GM12891 (cell line): ENCODE measurements around the gene PDGFRA.

Experiments used
- PAX5 ChIP-seq: IDR thresholded peaks from 2 replicates; pipeline ENCODE4 v1.6.1; 2011; ENCODE audit warnings: low read length, moderate library complexity, mild to moderate bottlenecking; ENCODE audit not compliant: insufficient read depth, severe bottlenecking
- POLR2A ChIP-seq: IDR thresholded peaks from 2 replicates; pipeline ENCODE4 v1.6.1; 2011; ENCODE audit warnings: low read depth, low read length, control low read depth
- POLR2AphosphoS5 ChIP-seq: IDR thresholded peaks from 2 replicates; pipeline ENCODE4 v1.6.1; 2011; ENCODE audit warnings: low read depth, low read length, control low read depth
- POU2F2 ChIP-seq: IDR thresholded peaks from 2 replicates; pipeline ENCODE4 v1.6.1; 2011; ENCODE audit warnings: low read depth, mild to moderate bottlenecking, control low read depth, low read length, moderate library complexity
- SPI1 ChIP-seq: IDR thresholded peaks from 2 replicates; pipeline ENCODE4 v1.6.1; 2011; ENCODE audit warnings: low read depth, low read length, control low read depth
- TAF1 ChIP-seq: IDR thresholded peaks from 2 replicates; pipeline ENCODE4 v1.6.1; 2011; ENCODE audit warnings: low read depth, low read length, control low read depth

DNA sequence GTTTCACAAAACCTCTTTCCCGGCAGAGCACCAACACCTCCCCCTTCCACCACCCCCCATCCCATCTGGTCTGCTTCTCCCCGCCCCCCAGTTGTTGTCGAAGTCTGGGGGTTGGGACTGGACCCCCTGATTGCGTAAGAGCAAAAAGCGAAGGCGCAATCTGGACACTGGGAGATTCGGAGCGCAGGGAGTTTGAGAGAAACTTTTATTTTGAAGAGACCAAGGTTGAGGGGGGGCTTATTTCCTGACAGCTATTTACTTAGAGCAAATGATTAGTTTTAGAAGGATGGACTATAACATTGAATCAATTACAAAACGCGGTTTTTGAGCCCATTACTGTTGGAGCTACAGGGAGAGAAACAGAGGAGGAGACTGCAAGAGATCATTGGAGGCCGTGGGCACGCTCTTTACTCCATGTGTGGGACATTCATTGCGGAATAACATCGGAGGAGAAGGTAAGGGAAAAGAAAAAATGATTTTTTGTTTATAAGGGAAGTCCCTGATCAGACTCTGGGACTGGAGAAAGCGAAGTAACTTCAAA lies at the start of gene PDGFRA:
- TF ChIP-seq POLR2A (no peak), TAF1 (no peak), POLR2AphosphoS5 (no peak), PAX5 (no peak), SPI1 (no peak), POU2F2 (no peak)
